GM18873 (cell line): ENCODE data around the gene PCLO.

ENCODE experiments used
- ATAC-seq: cut with Tn5 transposase; IDR thresholded peaks from one replicate; pipeline ENCODE4 v1.9.1; 2021; ENCODE audit warnings: mild to moderate bottlenecking, moderate library complexity, moderate number of reproducible peaks; ENCODE audit not compliant: unreplicated experiment, low FRiP score

The PCLO gene

DNA sequence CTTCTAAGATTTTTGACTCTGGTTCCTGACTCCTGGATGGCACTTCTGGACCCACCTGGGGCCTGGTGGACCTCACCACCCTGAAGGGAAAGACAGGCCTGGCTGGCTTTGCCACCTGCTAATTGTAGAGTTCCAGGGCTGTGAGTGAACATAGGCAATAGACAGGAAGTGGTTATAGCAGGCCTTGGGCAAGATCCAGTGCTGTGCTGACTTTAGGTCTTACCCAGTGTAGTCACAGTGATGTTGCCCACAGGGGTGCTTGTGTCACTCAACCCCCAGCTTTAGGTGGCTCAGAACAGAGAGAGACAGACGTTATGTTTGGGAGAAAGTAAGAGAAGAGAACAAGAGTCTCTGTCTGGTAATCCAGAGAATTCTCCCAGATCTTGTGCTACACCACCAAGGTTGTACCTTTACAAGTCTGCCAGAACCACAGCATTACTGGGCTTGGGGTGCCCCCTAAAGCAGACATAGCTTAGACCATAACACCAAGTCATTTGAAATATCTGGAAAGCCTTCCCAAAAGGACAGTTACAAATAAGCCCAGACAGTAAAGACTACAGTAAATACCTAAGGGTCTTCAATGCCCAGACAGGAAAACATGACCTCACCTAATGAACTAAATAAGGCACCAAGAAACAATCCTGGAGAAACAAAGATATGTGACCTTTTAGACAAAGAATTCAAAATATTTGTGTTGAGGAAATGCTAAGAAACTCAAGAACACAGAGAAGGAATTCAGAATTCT lies 303.4 kb downstream of the PCLO start:
- no peak for ATAC-seq

DNA sequence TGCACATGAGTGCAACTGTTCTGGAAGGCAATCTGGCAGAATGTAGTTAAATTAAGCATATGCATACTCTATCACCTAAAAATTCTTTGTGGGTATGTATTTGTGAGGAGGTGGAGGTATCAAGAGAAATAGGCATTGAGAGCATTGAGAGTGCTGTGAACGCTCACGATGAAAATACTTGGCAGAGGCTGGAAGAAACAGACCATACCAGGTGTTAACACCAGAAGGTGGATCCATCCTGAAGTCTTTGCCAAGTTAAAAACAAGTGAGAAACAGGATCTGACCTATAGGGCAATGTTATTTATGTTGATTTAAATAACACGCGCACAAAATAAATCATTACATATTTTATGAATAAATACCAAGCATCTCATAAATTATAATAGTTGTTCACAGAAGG lies 311.6 kb downstream of the PCLO start:
- no peak for ATAC-seq

DNA sequence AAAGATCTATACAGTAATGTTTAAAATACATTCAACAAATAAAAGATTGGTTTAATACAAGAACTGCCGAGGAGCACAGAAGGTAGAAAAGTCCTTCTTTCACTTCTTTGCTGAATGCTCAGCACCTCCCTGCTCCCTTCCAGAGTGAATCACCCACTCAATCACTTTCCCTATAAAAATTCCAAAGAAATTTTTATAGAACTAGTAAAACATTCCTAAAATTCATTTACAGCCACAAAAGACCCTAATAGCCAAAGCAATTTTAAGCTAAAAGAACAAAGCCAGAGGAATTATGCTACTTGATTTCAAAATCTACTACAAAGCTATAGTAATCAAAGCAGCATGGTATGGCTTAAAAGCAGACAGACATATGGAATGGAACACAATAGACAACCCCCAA lies 320.9 kb downstream of the PCLO start:
- no peak for ATAC-seq

- no peak for ATAC-seq
Measured at GRCh38 chr7:82840061-82840460, 322.6 kb downstream of the PCLO start.

- ATAC-seq = no peak
Measured at GRCh38 chr7:82839555-82839954, 323.1 kb downstream of the PCLO start.

DNA sequence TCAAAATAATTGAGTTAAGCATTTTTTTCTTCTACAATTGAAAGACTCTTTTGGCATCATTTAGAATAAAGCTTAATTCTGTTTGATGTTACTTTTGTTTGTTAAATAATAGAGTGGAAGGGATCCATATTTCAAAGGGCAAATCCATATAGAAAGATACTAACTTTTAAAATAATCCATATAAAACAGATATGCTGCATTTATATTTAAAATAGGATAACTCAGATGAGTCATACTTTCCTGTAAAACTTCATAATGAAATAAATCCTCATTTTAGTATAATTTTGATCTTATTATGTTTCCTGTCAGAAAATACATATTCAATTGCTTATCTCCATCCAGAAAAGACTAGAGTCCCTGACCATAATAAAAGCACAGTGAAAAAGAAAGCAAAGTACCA lies 323.6 kb downstream of the PCLO start:
- ATAC-seq = no peak

DNA sequence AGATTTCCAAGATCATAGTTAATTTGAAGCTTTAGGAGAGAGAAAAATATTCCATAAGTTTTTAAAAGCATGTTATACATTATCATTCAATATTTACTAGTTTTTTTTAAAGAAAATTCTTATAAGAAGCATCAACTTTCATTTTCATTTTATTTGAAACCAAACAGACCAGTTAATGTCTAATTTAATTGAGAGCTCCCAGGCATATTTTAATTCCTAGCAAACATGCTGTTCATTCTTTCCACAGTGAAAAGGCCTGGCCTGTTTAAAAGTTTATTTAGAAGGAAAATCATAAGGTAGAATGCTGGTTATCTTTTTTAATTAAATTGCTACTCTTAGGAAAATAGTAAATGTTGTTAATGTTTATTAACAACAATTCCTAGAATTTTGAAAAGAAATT lies 324.4 kb downstream of the PCLO start:
- ATAC-seq = no peak

DNA sequence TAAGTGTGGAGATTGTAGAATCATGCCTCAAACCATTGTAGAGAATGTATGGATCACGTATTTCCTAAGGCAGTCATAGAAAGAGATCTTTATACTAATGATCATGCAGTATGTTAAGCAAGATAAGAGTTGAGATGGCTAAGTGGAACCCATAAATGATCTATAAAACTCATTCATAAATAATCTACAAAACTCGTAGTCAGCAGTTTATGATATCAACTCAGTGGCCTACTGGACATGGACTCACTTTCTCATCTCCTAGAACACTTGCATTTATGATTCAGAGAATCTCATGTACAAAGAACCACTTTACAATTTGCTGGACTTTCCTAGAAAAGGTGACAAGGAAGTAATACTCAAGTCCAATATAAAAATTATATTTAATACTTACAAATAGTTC lies 339.6 kb downstream of the PCLO start:
- no peak for ATAC-seq

- no peak for ATAC-seq
Measured at GRCh38 chr7:82821037-82821436, 341.6 kb downstream of the PCLO start.

DNA sequence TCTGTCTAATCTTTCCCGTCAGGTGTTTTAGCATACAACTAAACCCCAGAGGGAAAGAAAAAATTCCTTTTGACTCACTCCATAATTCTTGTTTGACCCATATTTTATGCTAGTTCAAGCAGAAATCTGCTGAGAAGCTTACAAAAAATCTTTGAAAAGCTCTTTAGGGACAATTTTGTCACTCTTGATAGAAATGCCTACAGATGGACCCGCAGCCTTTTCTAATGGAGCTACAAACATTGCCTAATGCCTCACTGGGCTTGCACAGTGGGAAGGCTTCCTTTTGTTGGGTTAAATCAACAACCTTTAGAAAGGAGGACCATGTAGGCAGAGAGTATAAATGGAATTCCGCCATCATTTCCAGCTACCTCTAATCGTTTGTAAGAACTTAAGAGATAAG lies 344.5 kb downstream of the PCLO start:
- no peak for ATAC-seq

- no peak for ATAC-seq
Measured at GRCh38 chr7:82816272-82816671, 346.4 kb downstream of the PCLO start.

DNA sequence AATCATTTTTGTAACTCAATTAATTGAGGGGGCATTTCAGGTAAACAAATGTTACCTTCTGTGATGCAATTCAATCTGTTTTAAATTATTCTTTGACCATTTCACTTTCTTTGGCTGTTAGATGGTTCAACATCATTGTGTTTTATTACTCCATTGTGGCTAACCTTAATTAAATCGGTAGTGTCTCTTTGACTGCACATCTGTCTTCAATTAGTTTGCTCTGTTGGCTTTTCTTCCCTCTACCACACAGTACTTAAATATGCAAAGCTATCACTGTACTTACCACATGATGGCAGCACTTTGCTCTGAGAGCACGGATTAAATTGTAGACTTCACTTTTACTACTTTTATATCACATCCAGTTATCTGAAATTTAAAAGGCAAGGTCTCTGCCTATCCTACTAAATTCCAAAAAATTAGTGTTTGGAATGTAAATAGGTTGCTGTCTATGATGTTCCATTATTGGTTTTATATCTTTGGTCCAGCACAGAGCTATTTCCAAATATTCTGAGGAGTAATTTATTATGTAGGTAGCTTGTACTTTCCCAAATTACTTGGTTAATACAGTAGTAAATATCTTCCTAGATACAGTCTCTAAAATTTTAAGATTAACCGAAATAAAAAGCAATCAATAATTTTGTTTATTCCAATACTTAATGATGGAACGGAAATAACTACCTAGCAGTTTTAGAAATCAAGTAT lies 352.0 kb downstream of the PCLO start:
- ATAC-seq = no peak

- no peak for ATAC-seq
Measured at GRCh38 chr7:82808633-82809032, 354.1 kb downstream of the PCLO start.

DNA sequence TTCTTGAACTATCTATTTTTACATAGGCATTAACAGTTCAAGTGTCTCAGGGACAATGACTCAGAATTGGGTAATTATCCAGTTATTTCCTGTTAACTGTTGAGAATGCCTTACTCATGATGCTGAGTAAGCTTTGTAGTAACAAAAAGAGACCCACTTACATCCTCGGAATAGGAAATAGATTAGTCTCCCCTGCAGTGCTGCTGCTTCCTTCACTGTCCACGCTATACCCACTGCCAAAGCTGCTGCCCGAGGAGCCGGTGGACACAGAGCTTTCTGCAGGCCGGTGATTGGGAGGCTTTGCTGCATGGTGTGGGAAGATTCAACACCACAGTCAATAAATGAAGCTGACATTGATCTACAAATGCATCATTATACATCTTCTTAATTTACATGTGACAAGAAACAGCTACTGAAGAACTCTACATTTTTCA lies 357.1 kb downstream of the PCLO start:
- ATAC-seq = no peak

DNA sequence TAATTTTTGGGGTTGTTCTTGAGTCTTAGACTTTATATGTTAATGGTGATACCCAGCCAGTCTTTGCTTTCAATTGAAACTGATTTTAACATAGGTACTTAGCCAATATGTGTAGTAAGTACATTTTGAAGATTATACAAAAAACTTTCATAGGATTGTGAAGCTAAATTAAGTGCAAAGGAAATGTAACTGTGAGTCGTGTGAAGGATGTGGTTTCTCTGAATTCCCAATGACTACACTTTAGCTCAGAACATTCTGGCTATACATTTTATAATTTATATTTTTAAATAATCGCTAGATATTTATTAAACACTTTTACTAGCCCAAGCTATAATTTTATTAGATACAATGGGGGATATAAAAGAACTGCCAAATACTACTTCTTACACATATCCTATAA lies 359.3 kb downstream of the PCLO start:
- no peak for ATAC-seq

GRCh38 chr7:82789883-82790609 lies 372.6 kb downstream of the PCLO start:
- ATAC-seq = no peak

DNA sequence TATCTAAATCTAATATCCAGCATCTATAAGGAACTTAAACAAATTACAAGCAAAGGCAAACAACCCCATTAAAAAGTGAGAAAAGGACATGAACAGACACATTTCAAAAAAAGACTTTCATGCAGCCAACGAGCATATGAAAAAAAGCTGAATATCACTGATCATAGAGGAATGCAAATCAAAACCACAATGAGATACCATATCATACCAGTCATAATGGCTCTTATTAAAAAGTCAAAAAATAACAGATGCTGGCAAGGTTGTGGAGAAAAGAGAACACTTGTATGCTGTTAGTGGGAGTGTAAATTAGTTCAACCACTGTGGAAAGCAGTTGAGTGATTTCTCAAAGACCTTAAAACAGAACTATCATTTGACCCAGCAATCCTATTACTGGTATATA lies 384.7 kb downstream of the PCLO start:
- ATAC-seq = no peak

GRCh38 chr7:82762880-82763279 lies 399.8 kb downstream of the PCLO start:
- no peak for ATAC-seq

GRCh38 chr7:82760831-82761230 lies 401.9 kb downstream of the PCLO start:
- ATAC-seq = no peak

DNA sequence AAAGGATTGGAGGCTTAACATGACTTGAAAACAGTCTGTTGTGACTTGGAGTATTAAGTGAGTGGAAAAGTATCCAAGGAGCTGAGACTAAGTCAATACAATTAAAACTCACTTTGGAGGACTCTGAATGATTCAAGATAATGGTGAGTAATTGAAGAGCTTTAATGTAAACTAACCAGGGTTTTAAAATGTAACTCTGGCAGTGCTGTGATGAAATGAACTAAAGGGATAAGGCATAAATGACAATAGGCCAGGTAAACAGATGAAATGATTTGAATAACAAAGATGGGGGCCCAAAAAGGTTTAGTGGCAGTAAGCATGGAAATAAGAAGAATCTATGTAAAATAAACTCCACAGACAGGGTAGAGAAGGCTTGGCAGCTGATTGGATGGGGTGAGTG lies 402.6 kb downstream of the PCLO start:
- no peak for ATAC-seq

DNA sequence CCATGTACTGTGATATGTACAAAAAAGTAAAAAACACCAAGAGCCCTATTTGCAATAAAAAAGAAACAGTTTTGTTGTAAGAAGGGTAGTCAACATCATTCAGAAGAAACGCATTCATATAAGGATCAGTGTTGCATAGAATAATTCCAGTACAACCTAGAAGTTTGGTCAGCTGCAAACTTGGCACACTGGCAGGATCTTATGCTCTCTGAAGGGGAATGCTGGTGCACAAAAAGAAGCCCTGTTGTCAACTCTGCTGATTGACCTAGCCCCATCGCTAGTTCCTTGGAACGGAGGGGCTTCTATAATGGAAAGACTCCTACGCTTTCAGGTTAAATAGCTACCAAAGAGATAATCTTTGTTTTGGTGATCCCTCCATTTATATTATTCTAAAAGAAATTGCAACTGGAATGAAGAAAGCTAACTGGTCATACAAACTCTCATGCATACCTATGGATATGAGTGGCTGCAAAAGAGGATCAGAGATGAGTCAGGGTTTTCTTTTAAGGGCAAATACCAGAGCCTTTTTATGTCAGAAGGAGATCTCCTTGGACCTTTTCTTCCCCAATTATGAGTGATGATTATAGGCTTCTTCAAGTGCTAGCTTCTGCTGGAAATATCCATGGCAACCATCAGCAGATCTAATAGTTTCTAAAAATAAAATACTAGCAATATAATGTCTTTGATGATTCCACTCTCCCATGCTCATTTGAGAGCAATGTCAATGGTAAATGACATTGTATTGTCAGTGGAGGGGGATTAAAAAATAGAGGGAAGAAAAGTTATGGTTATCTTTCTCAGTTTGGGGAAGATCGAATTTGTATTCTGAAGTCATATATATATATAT lies 406.8 kb downstream of the PCLO start:
- no peak for ATAC-seq
